Pancreas (tissue), 10 donors: Measurements from ENCODE around the gene TFF2. TPM values are rescaled to one million over a fixed set of nuclear protein-coding genes. Genes with fewer than 3 reads are reported as not detected.

ENCODE experiments used
- ATAC-seq, 4 donors: fragments of 200-7000 bp; cut with Tn5 transposase; one replicate each; pipeline versions ENCODE4 v1.8.0 to v1.9.1; 2020; ENCODE audit warnings: mild to moderate bottlenecking in 4 of 4, moderate library complexity in 4 of 4
- DNase-seq, 6 donors: peaks; one replicate each; pipeline ENCODE4 v3.0.0-alpha.2; 2020
- FAIRE-seq: peaks from 2 replicates; lab custom pipeline; 2012; peaks lifted over from hg19 to GRCh38; lab: Jason Lieb, UNC
- H3K27ac ChIP-seq, 4 donors: fragments of 200-600 bp; sonication (generic); 1 replicate in 3 of 4; 2 replicates in 1 of 4; pipeline versions ENCODE4 v1.5.0 to v1.8.0; 2020
- H3K27me3 ChIP-seq, 4 donors: fragments of 200-600 bp; one replicate each; pipeline ENCODE4 v1.8.0; 2021
- H3K36me3 ChIP-seq, 3 donors: fragments of 200-600 bp; sonication (generic) in 1 of 3; one replicate each; pipeline versions ENCODE4 v1.5.0 to v1.8.0; 2020 to 2021
- H3K4me1 ChIP-seq, 3 donors: fragments of 200-600 bp; one replicate each; pipeline ENCODE4 v1.8.0; 2021
- H3K4me3 ChIP-seq, 4 donors: fragments of 200-600 bp; sonication (generic) in 2 of 4; one replicate each; pipeline versions ENCODE4 v1.5.0 to v1.8.0; 2020 to 2021
- H3K9me3 ChIP-seq, 4 donors: fragments of 200-600 bp; one replicate each; pipeline ENCODE4 v1.8.0; 2021
- WGBS, 2 donors: extraction: QIAGEN DNeasy Blood & Tissue Kit; methylation state at CpG; one replicate each; pipeline ENCODE4 v1.1.7; 2013; 5-methylcytosine and 5-hydroxymethylcytosine counted together
- intact Hi-C, 3 donors: fragments of 100-400 bp; cut with DNase I; formaldehyde crosslinking; loops; one replicate each; pipeline versions ENCODE4 v1.11.1 to v1.14.2; 2022
- polyA plus RNA-seq, 2 donors: library from polyadenylated mRNA; stranded (reverse); fragments of 200-250 nt; gene quantifications; one replicate each; pipeline ENCODE4 v1.2.3, GENCODE V29; 2013
- total RNA-seq, 6 donors: library from RNA; stranded (reverse); fragmentation: NEBNext Ultra II Directional in 4 of 6; extraction: Animal tissue kit (Norgen Biotek cat#: 25700) in 4 of 6; gene quantifications; one replicate each; pipeline versions ENCODE4 v1.2.1 to v1.2.4, GENCODE V29; 2021 to 2023
- TF ChIP-seq, protein P1 (sequence below), 4 donors: fragments of 200-600 bp; sonication (generic) in 3 of 4; IDR thresholded peaks; one replicate each; pipeline versions ENCODE4 v1.5.0 to v1.8.0; 2021; ENCODE audit warnings: antibody characterized with exemption in 4 of 4
- donor health status: healthy with polysubstance abuse.
- donor health status: DM: no; HTN: no; CAD: no; lungs with moderate emphysema.
- donor health status: DM: no; HTN: no; CAD: no.
- donor health status: control.
- donor health status: control.
- donor health status: Bipolar disorder and iron deficiency.
- donor health status: DM: yes; HTN: yes; CAD: no.
- donor health status: DM: no; HTN: no; CAD: no.
- donor health status: DM: no; HTN: no; CAD: no.
- donor health status: DM: yes; HTN: yes; CAD: no.

TFF2 gene
- total and polyA plus RNA-seq, 8 donors, result 0.28 to 19.6 (median 1.7) TPM

DNA sequence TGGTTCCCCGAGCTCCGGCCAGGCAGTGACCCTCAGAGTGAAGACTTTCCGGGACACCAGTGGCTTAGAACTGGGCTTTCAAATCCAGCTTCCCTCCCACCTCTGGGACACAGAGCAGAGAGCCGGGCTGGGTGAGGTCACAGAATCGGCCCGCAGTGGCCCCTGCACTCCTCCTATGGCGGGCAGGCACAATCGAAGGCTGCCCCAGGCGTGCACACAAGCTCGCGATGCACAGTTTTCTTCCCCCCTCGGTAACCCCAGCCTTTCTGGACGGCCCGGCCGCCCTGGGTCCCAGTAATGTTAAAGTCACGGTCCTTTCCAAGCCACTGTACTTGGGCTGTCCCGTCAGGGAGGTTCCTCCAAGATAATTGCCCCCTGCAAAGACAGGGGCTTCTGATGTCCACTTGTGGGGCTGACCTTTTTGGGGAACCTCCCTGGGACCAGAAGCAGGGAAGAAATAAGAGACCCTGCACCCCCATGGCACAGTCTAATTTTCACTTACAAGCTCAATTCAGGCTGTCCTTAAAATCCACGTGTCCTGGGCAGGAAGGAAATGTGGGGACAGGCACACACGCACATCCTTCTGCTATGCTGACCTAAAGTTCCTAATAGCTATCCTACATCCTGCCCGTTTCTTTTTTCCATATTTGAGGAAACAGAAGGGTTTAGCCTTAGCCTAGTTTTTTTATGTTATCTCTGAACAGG is 49.3 kb downstream of the TFF2 start:
- TF ChIP-seq, protein P1, sequence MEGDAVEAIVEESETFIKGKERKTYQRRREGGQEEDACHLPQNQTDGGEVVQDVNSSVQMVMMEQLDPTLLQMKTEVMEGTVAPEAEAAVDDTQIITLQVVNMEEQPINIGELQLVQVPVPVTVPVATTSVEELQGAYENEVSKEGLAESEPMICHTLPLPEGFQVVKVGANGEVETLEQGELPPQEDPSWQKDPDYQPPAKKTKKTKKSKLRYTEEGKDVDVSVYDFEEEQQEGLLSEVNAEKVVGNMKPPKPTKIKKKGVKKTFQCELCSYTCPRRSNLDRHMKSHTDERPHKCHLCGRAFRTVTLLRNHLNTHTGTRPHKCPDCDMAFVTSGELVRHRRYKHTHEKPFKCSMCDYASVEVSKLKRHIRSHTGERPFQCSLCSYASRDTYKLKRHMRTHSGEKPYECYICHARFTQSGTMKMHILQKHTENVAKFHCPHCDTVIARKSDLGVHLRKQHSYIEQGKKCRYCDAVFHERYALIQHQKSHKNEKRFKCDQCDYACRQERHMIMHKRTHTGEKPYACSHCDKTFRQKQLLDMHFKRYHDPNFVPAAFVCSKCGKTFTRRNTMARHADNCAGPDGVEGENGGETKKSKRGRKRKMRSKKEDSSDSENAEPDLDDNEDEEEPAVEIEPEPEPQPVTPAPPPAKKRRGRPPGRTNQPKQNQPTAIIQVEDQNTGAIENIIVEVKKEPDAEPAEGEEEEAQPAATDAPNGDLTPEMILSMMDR (IDR thresholded peaks at IDR 0.05), result no peak
- no peaks in the 10 kb centered on the region for H3K9me3 ChIP-seq
- FAIRE-seq (no peak), ATAC-seq (peak in 2 of 4 donors; percentile 25 to 30), DNase-seq (no peak)
- H3K27ac ChIP-seq, result no peak overlapping the region
- 74 to 86% methylated on average over 20 of the region's 20 CpGs for WGBS, 2 donors
- intact Hi-C loops, result no loop called here
- H3K4me3 ChIP-seq, result no peak overlapping the region
- H3K27me3 ChIP-seq, result no peaks in the 10 kb centered on the region
- H3K4me1 ChIP-seq, result no peaks in the 10 kb centered on the region
- H3K36me3 ChIP-seq, result no peaks in the 10 kb centered on the region

DNA sequence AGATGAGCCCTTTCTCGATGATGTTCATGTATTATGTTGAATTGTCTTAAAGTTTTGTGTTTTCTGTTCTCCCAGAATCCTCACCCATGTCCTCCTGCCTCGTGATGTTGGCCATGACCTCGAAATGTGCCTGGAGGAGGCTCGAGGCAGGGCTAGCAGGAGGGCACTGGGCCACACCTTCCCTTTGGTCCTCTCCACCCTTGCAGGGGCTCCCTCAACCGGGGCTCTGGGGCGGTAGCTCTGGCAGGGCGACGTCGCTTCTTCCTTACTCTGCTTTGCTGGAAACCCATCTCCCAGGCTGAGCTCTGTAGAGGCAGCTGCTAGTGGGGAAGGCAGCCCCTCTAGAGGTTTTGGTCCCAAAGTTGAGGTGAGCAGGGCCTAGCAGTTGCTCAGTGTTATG is 49.8 kb downstream of the TFF2 start:
- intact Hi-C loops, result no loop called here
- no peaks in the 10 kb centered on the region for H3K27me3 ChIP-seq
- TF ChIP-seq, protein P1 (IDR thresholded peaks at IDR 0.05), result no peak
- WGBS, 2 donors, result 80 to 86% methylated on average over 9 of the region's 9 CpGs
- no peaks in the 10 kb centered on the region for H3K36me3 ChIP-seq
- H3K4me3 ChIP-seq, result no peak overlapping the region
- FAIRE-seq (no peak), ATAC-seq (no peak), DNase-seq (no peak)
- H3K9me3 ChIP-seq, result no peaks in the 10 kb centered on the region
- H3K27ac ChIP-seq, result no peak overlapping the region
- H3K4me1 ChIP-seq, result no peaks in the 10 kb centered on the region

DNA sequence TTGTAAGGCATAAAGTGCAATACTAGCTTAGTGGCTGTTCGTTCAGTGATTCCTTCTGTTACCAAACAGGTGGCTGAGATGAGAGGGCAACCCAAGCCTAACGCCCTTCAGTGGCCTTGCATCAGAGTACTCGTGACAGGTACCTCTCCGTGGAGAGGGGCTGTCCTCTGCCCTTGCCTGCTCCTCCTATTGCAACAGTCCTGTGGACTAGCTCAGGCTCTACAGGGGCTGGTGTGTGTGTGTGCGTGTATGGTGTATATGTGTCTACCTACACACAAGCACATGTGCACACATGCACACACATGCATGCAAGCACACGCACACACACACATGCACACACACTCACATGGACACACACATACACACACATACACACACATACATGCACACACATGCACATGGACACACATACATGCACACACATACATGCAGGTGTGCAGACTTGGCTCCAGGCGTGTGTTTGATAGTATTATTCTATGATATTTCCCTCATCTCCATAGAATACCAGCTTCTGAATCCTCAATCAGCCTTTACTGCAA is 50.7 kb downstream of the TFF2 start:
- intact Hi-C loops, result no loop called here

DNA sequence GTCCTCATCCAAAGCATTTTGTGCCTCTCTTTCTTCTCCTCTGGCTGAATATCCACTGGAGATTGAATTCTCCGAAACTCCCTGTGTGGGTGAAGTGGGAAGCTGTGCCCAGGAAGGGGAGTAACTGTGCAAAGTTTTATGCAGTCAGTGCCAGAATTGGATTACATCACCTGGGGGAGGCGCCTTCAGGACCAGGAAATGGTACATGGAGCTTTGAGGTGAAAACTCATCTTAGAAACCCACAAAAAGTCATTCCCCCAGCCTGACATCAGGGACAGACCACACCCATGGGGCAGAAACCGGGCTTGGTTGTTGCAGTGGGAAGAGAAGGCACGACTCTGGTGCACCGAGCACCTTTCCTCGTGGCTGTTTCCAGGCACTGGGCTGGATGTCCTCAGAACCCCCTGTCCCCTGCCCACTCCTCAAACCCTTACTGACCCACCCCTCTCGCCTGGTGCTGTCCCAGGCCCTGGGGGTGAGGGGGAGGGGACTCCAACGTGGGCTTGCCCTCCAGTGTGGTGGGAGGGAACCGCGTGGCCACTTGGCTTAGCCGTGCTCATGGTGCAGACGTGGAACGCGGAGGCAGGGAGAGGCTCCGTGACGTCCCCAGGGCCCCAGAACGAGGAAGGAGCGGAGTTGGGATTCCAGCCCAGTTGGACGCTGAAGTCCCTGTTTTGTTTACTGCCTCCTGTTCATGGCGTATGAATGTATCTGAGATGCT is 51.3 kb downstream of the TFF2 start:
- H3K27ac ChIP-seq, result no peak overlapping the region
- intact Hi-C loops, result no loop called here
- 76 to 87% methylated on average over 19 to 20 of the region's 20 CpGs for WGBS, 2 donors
- no peaks in the 10 kb centered on the region for H3K27me3 ChIP-seq
- TF ChIP-seq, protein P1 (IDR thresholded peaks at IDR 0.05), result no peak
- no peak for FAIRE-seq
- H3K4me3 ChIP-seq, result no peak overlapping the region
- no peaks in the 10 kb centered on the region for H3K4me1 ChIP-seq
- no peaks in the 10 kb centered on the region for H3K36me3 ChIP-seq
- DNase-seq, result no peak
- peak in 2 of 4 donors; percentile 36 to 62 for ATAC-seq
- H3K9me3 ChIP-seq, result no peaks in the 10 kb centered on the region

More for the DNA sequence above, 50.7 kb downstream of the TFF2 start:
- ATAC-seq (no peak), FAIRE-seq (no peak), DNase-seq (no peak)
- Histone ChIP-seq H3K4me3 (no peak overlapping the region), H3K36me3 (no peaks in the 10 kb centered on the region), H3K27ac (no peak overlapping the region), H3K27me3 (no peaks in the 10 kb centered on the region), H3K9me3 (no peaks in the 10 kb centered on the region), H3K4me1 (no peaks in the 10 kb centered on the region)
- TF ChIP-seq, protein P1 (IDR thresholded peaks at IDR 0.05), result no peak
- 73 to 83% methylated on average over 7 of the region's 7 CpGs for WGBS, 2 donors
